Upper lobe of left lung (tissue), 4 donors: ENCODE results near the gene FAM72C.
"Not testable (repeated sequence)": the region's sequence is repeated elsewhere in the genome, so short reads cannot be mapped to it uniquely, and the experiment has no call there.

Experiments used
- EP300 ChIP-seq, 4 donors: sonication (generic); formaldehyde crosslinking; IDR thresholded peaks; one replicate each; pipeline ENCODE4 v1.5.1; 2017; ENCODE audit warnings: antibody characterized with exemption in 4 of 4, control low read depth in 2 of 4
- POLR2A ChIP-seq, 4 donors: fragments of 450-650 bp; IDR thresholded peaks; one replicate each; pipeline ENCODE4 v1.5.1; 2016 to 2017; ENCODE audit warnings: antibody characterized with exemption in 4 of 4, mild to moderate bottlenecking in 2 of 4

- TF ChIP-seq POLR2A, EP300 (IDR thresholded peaks at IDR 0.05): not testable (repeated sequence)
These were observed 31.7 kb upstream of the FAM72C start for GRCh38 chr1:144003306-144004029.
